Activated T-helper 2 cell treated with anti-CD3 and anti-CD28 coated beads, Interferon-gamma antibody, Interleukin-2, Interleukin-4, amounts not matched to agents 10 μg/mL and 5 μg/mL and 100 μg/mL, durations not matched to agents 14 hours and 24 hours and 36 hours (primary cell): Measurements from ENCODE around the gene ARHGAP24. TPM values are rescaled to one million over a fixed set of nuclear protein-coding genes. Genes with fewer than 3 reads are reported as not detected.

ENCODE experiments used
- DNase-seq: peaks from one replicate; pipeline ENCODE4 v3.0.0; 2021; ENCODE audit warnings: low spot score
- H3K27ac Mint-ChIP-seq: one replicate; pipeline ENCODE4 v1.8.0; 2021; ENCODE audit warnings: mixed read lengths
- H3K27me3 Mint-ChIP-seq: one replicate; pipeline ENCODE4 v1.8.0; 2021; ENCODE audit warnings: low read depth, mixed read lengths
- H3K36me3 Mint-ChIP-seq: one replicate; pipeline ENCODE4 v1.8.0; 2021; ENCODE audit warnings: low read depth, mixed read lengths
- H3K4me1 Mint-ChIP-seq: one replicate; pipeline ENCODE4 v1.8.0; 2021; ENCODE audit warnings: low read depth, mixed read lengths
- H3K4me3 Mint-ChIP-seq: one replicate; pipeline ENCODE4 v1.8.0; 2021; ENCODE audit warnings: low read depth, mild to moderate bottlenecking, moderate library complexity, mixed read lengths
- H3K9me3 Mint-ChIP-seq: one replicate; pipeline ENCODE4 v1.8.0; 2021; ENCODE audit warnings: mixed read lengths
- intact Hi-C: fragments of 100-400 bp; cut with micrococcal nuclease; formaldehyde crosslinking; loops from one replicate; pipeline ENCODE4 v1.15.1; 2023
- total RNA-seq: library from RNA; stranded (reverse); gene quantifications from 2 replicates; pipeline ENCODE4 v1.2.3, GENCODE V29; 2022

Gene ARHGAP24
- total RNA-seq, 1 donor from 2014 or later = not detected

- intact Hi-C loops = no loop called here
- Mint-ChIP-seq H3K9me3 (no peaks in the 10 kb centered on the region), H3K4me1 (no peaks in the 10 kb centered on the region), H3K27ac (no peak overlapping the region), H3K27me3 (no peaks in the 10 kb centered on the region), H3K36me3 (no peaks in the 10 kb centered on the region), H3K4me3 (no peak overlapping the region)
- no peak for DNase-seq
Observed at GRCh38 chr4:85741381-85741780, 266.4 kb downstream of the ARHGAP24 start.

- no peak overlapping the region for H3K27ac Mint-ChIP-seq
- intact Hi-C loops = no loop called here
- H3K36me3 Mint-ChIP-seq = no peaks in the 10 kb centered on the region
- no peaks in the 10 kb centered on the region for H3K4me1 Mint-ChIP-seq
- H3K4me3 Mint-ChIP-seq = no peak overlapping the region
- no peak for DNase-seq
- no peaks in the 10 kb centered on the region for H3K27me3 Mint-ChIP-seq
- H3K9me3 Mint-ChIP-seq = no peaks in the 10 kb centered on the region
Observed at GRCh38 chr4:85741921-85742591, 267.1 kb downstream of the ARHGAP24 start.

GRCh38 chr4:85744950-85745349, 270.0 kb downstream of the ARHGAP24 start:
- H3K9me3 Mint-ChIP-seq = no peaks in the 10 kb centered on the region
- DNase-seq = no peak
- H3K4me1 Mint-ChIP-seq = no peaks in the 10 kb centered on the region
- H3K4me3 Mint-ChIP-seq = no peak overlapping the region
- no peak overlapping the region for H3K27ac Mint-ChIP-seq
- H3K27me3 Mint-ChIP-seq = no peaks in the 10 kb centered on the region
- H3K36me3 Mint-ChIP-seq = no peaks in the 10 kb centered on the region
- intact Hi-C loops = loop anchor here (5.0 kb wide), 1 partner anchor 598 kb away; no protein-coding TSS in a partner anchor

GRCh38 chr4:85745939-85746338, 271.0 kb downstream of the ARHGAP24 start:
- intact Hi-C loops = loop anchor here (5.0 kb wide), 1 partner anchor 599 kb away; no protein-coding TSS in a partner anchor
- Mint-ChIP-seq H3K4me3 (no peak overlapping the region), H3K4me1 (no peaks in the 10 kb centered on the region), H3K27ac (no peak overlapping the region), H3K27me3 (no peaks in the 10 kb centered on the region), H3K9me3 (no peaks in the 10 kb centered on the region), H3K36me3 (no peaks in the 10 kb centered on the region)
- DNase-seq = no peak

GRCh38 chr4:85747882-85748491, 273.0 kb downstream of the ARHGAP24 start:
- H3K4me1 Mint-ChIP-seq = no peaks in the 10 kb centered on the region
- H3K27me3 Mint-ChIP-seq = no peaks in the 10 kb centered on the region
- intact Hi-C loops = loop anchor here (5.0 kb wide), 1 partner anchor 601 kb away; no protein-coding TSS in a partner anchor
- H3K27ac Mint-ChIP-seq = no peak overlapping the region
- no peaks in the 10 kb centered on the region for H3K36me3 Mint-ChIP-seq
- DNase-seq = no peak
- H3K4me3 Mint-ChIP-seq = no peak overlapping the region
- no peaks in the 10 kb centered on the region for H3K9me3 Mint-ChIP-seq

- no peak for DNase-seq
- intact Hi-C loops = loop anchor here (5.0 kb wide), 1 partner anchor 601 kb away; no protein-coding TSS in a partner anchor
- no peak overlapping the region for H3K27ac Mint-ChIP-seq
- H3K27me3 Mint-ChIP-seq = no peaks in the 10 kb centered on the region
- H3K9me3 Mint-ChIP-seq = no peaks in the 10 kb centered on the region
- H3K4me1 Mint-ChIP-seq = no peaks in the 10 kb centered on the region
- no peak overlapping the region for H3K4me3 Mint-ChIP-seq
- H3K36me3 Mint-ChIP-seq = no peaks in the 10 kb centered on the region
Observed at GRCh38 chr4:85748654-85749053, 273.7 kb downstream of the ARHGAP24 start.

- no peak for DNase-seq
- Mint-ChIP-seq H3K27me3 (no peaks in the 10 kb centered on the region), H3K27ac (no peak overlapping the region), H3K4me3 (no peak overlapping the region), H3K36me3 (no peaks in the 10 kb centered on the region), H3K9me3 (no peaks in the 10 kb centered on the region), H3K4me1 (no peaks in the 10 kb centered on the region)
- intact Hi-C loops = no loop called here
Observed at GRCh38 chr4:85751866-85752265, 276.9 kb downstream of the ARHGAP24 start.

- no peak overlapping the region for H3K4me3 Mint-ChIP-seq
- no peaks in the 10 kb centered on the region for H3K27me3 Mint-ChIP-seq
- H3K9me3 Mint-ChIP-seq = no peaks in the 10 kb centered on the region
- H3K27ac Mint-ChIP-seq = no peak overlapping the region
- no peak for DNase-seq
- intact Hi-C loops = no loop called here
- H3K4me1 Mint-ChIP-seq = no peaks in the 10 kb centered on the region
- no peaks in the 10 kb centered on the region for H3K36me3 Mint-ChIP-seq
Observed at GRCh38 chr4:85755285-85755684, 280.3 kb downstream of the ARHGAP24 start.

GRCh38 chr4:85756938-85757337, 282.0 kb downstream of the ARHGAP24 start:
- H3K27ac Mint-ChIP-seq = no peak overlapping the region
- intact Hi-C loops = no loop called here

GRCh38 chr4:85759388-85759787, 284.4 kb downstream of the ARHGAP24 start:
- no peaks in the 10 kb centered on the region for H3K36me3 Mint-ChIP-seq

More at GRCh38 chr4:85756938-85757337, 282.0 kb downstream of the ARHGAP24 start:
- Mint-ChIP-seq H3K36me3 (no peaks in the 10 kb centered on the region), H3K27me3 (no peaks in the 10 kb centered on the region), H3K9me3 (no peaks in the 10 kb centered on the region), H3K4me3 (no peak overlapping the region), H3K4me1 (no peaks in the 10 kb centered on the region)
- no peak for DNase-seq

GRCh38 chr4:85760511-85760910, 285.6 kb downstream of the ARHGAP24 start:
- H3K27ac Mint-ChIP-seq = no peak overlapping the region
- DNase-seq = no peak
- H3K36me3 Mint-ChIP-seq = no peaks in the 10 kb centered on the region
- no peak overlapping the region for H3K4me3 Mint-ChIP-seq
- H3K9me3 Mint-ChIP-seq = no peaks in the 10 kb centered on the region
- intact Hi-C loops = no loop called here
- no peaks in the 10 kb centered on the region for H3K4me1 Mint-ChIP-seq
- H3K27me3 Mint-ChIP-seq = no peaks in the 10 kb centered on the region

More at GRCh38 chr4:85759388-85759787, 284.4 kb downstream of the ARHGAP24 start:
- H3K4me3 Mint-ChIP-seq = no peak overlapping the region
- H3K9me3 Mint-ChIP-seq = no peaks in the 10 kb centered on the region
- no peak for DNase-seq
- H3K4me1 Mint-ChIP-seq = no peaks in the 10 kb centered on the region
- no peaks in the 10 kb centered on the region for H3K27me3 Mint-ChIP-seq
- no peak overlapping the region for H3K27ac Mint-ChIP-seq
- intact Hi-C loops = no loop called here

GRCh38 chr4:85761803-85762528, 287.0 kb downstream of the ARHGAP24 start:
- H3K4me1 Mint-ChIP-seq = no peaks in the 10 kb centered on the region
- no peak overlapping the region for H3K27ac Mint-ChIP-seq
- H3K9me3 Mint-ChIP-seq = no peaks in the 10 kb centered on the region
- intact Hi-C loops = no loop called here
- no peak for DNase-seq
- no peaks in the 10 kb centered on the region for H3K36me3 Mint-ChIP-seq
- no peaks in the 10 kb centered on the region for H3K27me3 Mint-ChIP-seq
- no peak overlapping the region for H3K4me3 Mint-ChIP-seq

GRCh38 chr4:85762529-85762871, 287.6 kb downstream of the ARHGAP24 start:
- no peak overlapping the region for H3K4me3 Mint-ChIP-seq
- H3K27me3 Mint-ChIP-seq = no peaks in the 10 kb centered on the region
- H3K27ac Mint-ChIP-seq = no peak overlapping the region
- intact Hi-C loops = no loop called here
- no peaks in the 10 kb centered on the region for H3K4me1 Mint-ChIP-seq
- no peaks in the 10 kb centered on the region for H3K36me3 Mint-ChIP-seq
- DNase-seq = no peak
- H3K9me3 Mint-ChIP-seq = no peaks in the 10 kb centered on the region
